A673 (cell line): ENCODE results near the gene PTF1A.

Source experiments
- CTCF ChIP-seq: fragments of 300-800, 200-600 bp; sonication (generic); conservative IDR thresholded peaks from 2 replicates; pipeline ENCODE4 v1.5.1; 2017; ENCODE audit warnings: low read depth, mild to moderate bottlenecking, antibody characterized with exemption, low read length, moderate library complexity, mixed read lengths
- EZH2 ChIP-seq: fragments of 200-600 bp; sonication (generic); IDR thresholded peaks from 2 replicates; pipeline ENCODE4 v1.6.1; 2017; ENCODE audit warnings: borderline replicate concordance, low read depth, mild to moderate bottlenecking, mixed read lengths, antibody characterized with exemption, low read length; ENCODE audit not compliant: poor library complexity, severe bottlenecking

GRCh38 chr10:23151071-23151470 lies 41.0 kb upstream of the PTF1A start:
- TF ChIP-seq CTCF: no peak
- no peak for TF ChIP-seq EZH2
